22Rv1 (cell line): ENCODE results near the gene RARS1.

Experiments used
- H3K27ac ChIP-seq: fragments of 450-650 bp; 2 replicates; pipeline ENCODE4 v1.5.1; 2017
- CTCF ChIP-seq: fragments of 450-650 bp; IDR thresholded peaks from 2 replicates; pipeline ENCODE4 v1.5.1; 2017; ENCODE audit warnings: mild to moderate bottlenecking
- ZFX ChIP-seq: fragments of 450-650 bp; IDR thresholded peaks from 2 replicates; pipeline ENCODE4 v1.6.1; 2017; ENCODE audit warnings: antibody characterized with exemption, borderline replicate concordance

The RARS1 gene

GRCh38 chr5:168537176-168537575 is 50.9 kb downstream of the RARS1 start:
- no peak overlapping the region for H3K27ac ChIP-seq
- TF ChIP-seq CTCF, result no peak
- TF ChIP-seq ZFX, result no peak

- no peak for TF ChIP-seq ZFX
- no peak for TF ChIP-seq CTCF
- H3K27ac ChIP-seq, result no peak overlapping the region
Observed at GRCh38 chr5:168549554-168549953, 63.3 kb downstream of the RARS1 start.

- TF ChIP-seq ZFX, result no peak
- TF ChIP-seq CTCF, result no peak
- no peak overlapping the region for H3K27ac ChIP-seq
Observed at GRCh38 chr5:168550656-168551055, 64.4 kb downstream of the RARS1 start.

- H3K27ac ChIP-seq, result no peak overlapping the region
- TF ChIP-seq CTCF (no peak), ZFX (no peak)
Observed at GRCh38 chr5:168552146-168552545, 65.9 kb downstream of the RARS1 start.

- TF ChIP-seq ZFX (no peak), CTCF (no peak)
- H3K27ac ChIP-seq, result no peak overlapping the region
Observed at GRCh38 chr5:168553377-168554130, 67.3 kb downstream of the RARS1 start.

GRCh38 chr5:168557389-168557788 is 71.1 kb downstream of the RARS1 start:
- TF ChIP-seq CTCF, result no peak
- TF ChIP-seq ZFX, result no peak
- H3K27ac ChIP-seq, result no peak overlapping the region

- no peak for TF ChIP-seq ZFX
- TF ChIP-seq CTCF, result no peak
- H3K27ac ChIP-seq, result no peak overlapping the region
Observed at GRCh38 chr5:168562279-168562678, 76.0 kb downstream of the RARS1 start.
